ENCODE data around the gene COL15A1. TPM values are rescaled to one million over a fixed set of nuclear protein-coding genes. Genes with fewer than 3 reads are reported as not detected.

Gene COL15A1
- total RNA-seq, 1 experiment from 2014 or later = 0.22 TPM

GRCh38 chr9:98929071-98929470 is 14.6 kb upstream of the COL15A1 start (continued):
- no peak for TF ChIP-seq ESRRA (CRISPR knock-in tag; IDR thresholded peaks at IDR 0.05; ENCODE audit: borderline replicate concordance)
- no peak for TF ChIP-seq NFYB (CRISPR knock-in tag; conservative IDR thresholded peaks at IDR 0.05; ENCODE audit: low read depth)
- TF ChIP-seq ZNF396 (CRISPR knock-in tag; IDR thresholded peaks at IDR 0.05; ENCODE audit: borderline replicate concordance) = no peak
- no peak for TF ChIP-seq ZNF425 (CRISPR knock-in tag; conservative IDR thresholded peaks at IDR 0.05)
- TF ChIP-seq TCF7 (CRISPR knock-in tag; IDR thresholded peaks at IDR 0.05; ENCODE audit: low read depth) = no peak
- no peak for TF ChIP-seq RELA (CRISPR knock-in tag; IDR thresholded peaks at IDR 0.05; ENCODE audit: borderline replicate concordance)
- TF ChIP-seq ZMAT4 (CRISPR knock-in tag; IDR thresholded peaks at IDR 0.05) = no peak
- no peak for TF ChIP-seq SMAD4 (CRISPR knock-in tag; IDR thresholded peaks at IDR 0.05)

- ChIA-PET POLR2A (no interaction called here), CTCF (no interaction called here)
- no peak for ATAC-seq
- H3K27me3 Mint-ChIP-seq (ENCODE audit: low read depth) = no peaks in the 10 kb centered on the region
- peaks cover 3% of the 10 kb centered on the region for H3K9me3 Mint-ChIP-seq
- H3K27ac Mint-ChIP-seq = no peak overlapping the region
- DNase-seq (ENCODE audit: low spot score) = no peak
- H3K4me1 Mint-ChIP-seq = peaks cover 12% of the 10 kb centered on the region; the same call in 1 of the 2 replicates
- no peaks in the 10 kb centered on the region for H3K36me3 Mint-ChIP-seq
- H3K4me3 Mint-ChIP-seq = no peak overlapping the region
- no peak for TF ChIP-seq AFF4 (CRISPR knock-in tag; IDR thresholded peaks at IDR 0.05; ENCODE audit: borderline replicate concordance)
- no peak for TF ChIP-seq NR3C1 (CRISPR knock-in tag; conservative IDR thresholded peaks at IDR 0.05; ENCODE audit: low read depth)
- TF ChIP-seq NFYB (CRISPR knock-in tag; conservative IDR thresholded peaks at IDR 0.05; ENCODE audit: low read depth) = no peak
- no peak for TF ChIP-seq EMX1 (CRISPR knock-in tag; IDR thresholded peaks at IDR 0.05)
- TF ChIP-seq HMGXB4 (CRISPR knock-in tag; IDR thresholded peaks at IDR 0.05) = no peak
- no peak for TF ChIP-seq ZBTB21 (CRISPR knock-in tag; IDR thresholded peaks at IDR 0.05; ENCODE audit: borderline replicate concordance)
- TF ChIP-seq E2F5 (CRISPR knock-in tag; IDR thresholded peaks at IDR 0.05) = no peak
- TF ChIP-seq ZNF532 (CRISPR knock-in tag; IDR thresholded peaks at IDR 0.05; ENCODE audit: borderline replicate concordance) = no peak
- no peak for TF ChIP-seq SMAD4 (CRISPR knock-in tag; IDR thresholded peaks at IDR 0.05)
- TF ChIP-seq TP53 (CRISPR knock-in tag; IDR thresholded peaks at IDR 0.05) = no peak
- TF ChIP-seq NFATC4 (CRISPR knock-in tag; IDR thresholded peaks at IDR 0.05) = no peak
- no peak for TF ChIP-seq OVOL2 (CRISPR knock-in tag; IDR thresholded peaks at IDR 0.05; ENCODE audit: borderline replicate concordance)
Observed at GRCh38 chr9:98929895-98930341, 13.8 kb upstream of the COL15A1 start.

Measured in WTC11 (cell line).